Calu3 (cell line): ENCODE data around the gene BBS4. TPM values are rescaled to one million over a fixed set of nuclear protein-coding genes. Genes with fewer than 3 reads are reported as not detected.

Experiments
- BruUV-seq: library from RNA; stranded (reverse); fragments of 400-500 nt; replicated peaks from 2 replicates; lab custom pipeline; 2021; lab: Mats Ljungman, UMichigan
- CTCF ChIA-PET: fragments of 300-600 bp; sonication (Branson Sonifier 250); formaldehyde crosslinking; loops from one replicate; lab custom pipeline; 2022; ENCODE audit warnings: antibody characterized with exemption; lab: Charles Lee
- DNase-seq: peaks from one replicate; pipeline ENCODE4 v3.0.0; 2022
- H3K27ac Mint-ChIP-seq: one replicate; pipeline ENCODE4 v1.8.0; 2022; ENCODE audit warnings: mixed read lengths; ENCODE audit not compliant: unreplicated experiment
- H3K27me3 Mint-ChIP-seq: one replicate; pipeline ENCODE4 v1.8.0; 2022; ENCODE audit warnings: mixed read lengths; ENCODE audit not compliant: unreplicated experiment
- H3K36me3 Mint-ChIP-seq: one replicate; pipeline ENCODE4 v1.8.0; 2022; ENCODE audit warnings: mild to moderate bottlenecking, moderate library complexity, mixed read lengths; ENCODE audit not compliant: insufficient read depth, unreplicated experiment
- H3K4me1 Mint-ChIP-seq: one replicate; pipeline ENCODE4 v1.8.0; 2022; ENCODE audit warnings: mild to moderate bottlenecking, low read depth, mixed read lengths; ENCODE audit not compliant: unreplicated experiment
- H3K4me3 Mint-ChIP-seq: one replicate; pipeline ENCODE4 v1.8.0; 2022; ENCODE audit warnings: mild to moderate bottlenecking, low read depth, moderate library complexity, mixed read lengths; ENCODE audit not compliant: unreplicated experiment
- H3K9me3 Mint-ChIP-seq: one replicate; pipeline ENCODE4 v1.8.0; 2022; ENCODE audit warnings: low read depth, mixed read lengths; ENCODE audit not compliant: unreplicated experiment
- CTCF ChIP-seq: fragments of 200-600 bp; IDR thresholded peaks from one replicate; pipeline ENCODE4 v1.8.0; 2022; ENCODE audit warnings: antibody characterized with exemption; ENCODE audit not compliant: unreplicated experiment
- intact Hi-C: fragments of 100-400 bp; cut with micrococcal nuclease; formaldehyde crosslinking; loops from one replicate; pipeline ENCODE4 v1.10.0; 2022; ENCODE audit not compliant: unreplicated experiment
- total RNA-seq: library from RNA; stranded (reverse); gene quantifications from 2 replicates; pipeline ENCODE4 v1.2.3, GENCODE V29; 2022

Gene BBS4
- total RNA-seq, 1 experiment from 2014 or later, result 23.0 TPM

DNA sequence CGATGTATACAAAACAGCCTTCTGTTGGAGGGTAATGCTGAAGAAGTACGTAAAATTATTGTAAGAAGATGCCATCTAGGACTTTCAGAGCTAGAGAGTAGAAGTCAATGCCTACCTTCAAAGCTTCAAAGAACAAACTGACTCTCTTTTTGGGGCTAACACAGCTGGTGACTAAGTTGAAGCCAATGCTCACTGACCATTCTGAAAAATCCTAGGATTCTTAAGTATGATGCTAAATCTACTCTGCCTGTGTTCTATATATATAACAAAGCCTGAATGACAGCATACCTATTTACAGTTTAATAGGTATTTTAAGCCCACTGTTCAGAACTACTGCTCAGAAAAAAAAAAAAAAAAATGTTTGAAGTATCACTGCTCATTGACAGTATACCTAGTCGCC, 78.6 kb downstream of the BBS4 start:
- no TSS peak for BruUV-seq
- no peak for TF ChIP-seq CTCF
- no peaks in the 10 kb centered on the region for H3K4me1 Mint-ChIP-seq
- H3K27me3 Mint-ChIP-seq, result no peaks in the 10 kb centered on the region
- CTCF ChIA-PET, result no interaction called here
- peaks cover 14% of the 10 kb centered on the region for H3K36me3 Mint-ChIP-seq
- no peak overlapping the region for H3K4me3 Mint-ChIP-seq
- H3K9me3 Mint-ChIP-seq, result peaks cover 6% of the 10 kb centered on the region
- intact Hi-C loops, result no loop called here
- no peak for DNase-seq
- no peak overlapping the region for H3K27ac Mint-ChIP-seq

GRCh38 chr15:72766025-72766424, 80.0 kb downstream of the BBS4 start:
- intact Hi-C loops, result no loop called here
- Mint-ChIP-seq H3K9me3 (peaks cover 6% of the 10 kb centered on the region), H3K27me3 (no peaks in the 10 kb centered on the region), H3K36me3 (peaks cover 19% of the 10 kb centered on the region), H3K4me3 (no peak overlapping the region), H3K27ac (no peak overlapping the region), H3K4me1 (peaks cover 5% of the 10 kb centered on the region)
- TF ChIP-seq CTCF, result no peak
- no TSS peak for BruUV-seq
- DNase-seq, result no peak
- CTCF ChIA-PET, result no interaction called here

DNA sequence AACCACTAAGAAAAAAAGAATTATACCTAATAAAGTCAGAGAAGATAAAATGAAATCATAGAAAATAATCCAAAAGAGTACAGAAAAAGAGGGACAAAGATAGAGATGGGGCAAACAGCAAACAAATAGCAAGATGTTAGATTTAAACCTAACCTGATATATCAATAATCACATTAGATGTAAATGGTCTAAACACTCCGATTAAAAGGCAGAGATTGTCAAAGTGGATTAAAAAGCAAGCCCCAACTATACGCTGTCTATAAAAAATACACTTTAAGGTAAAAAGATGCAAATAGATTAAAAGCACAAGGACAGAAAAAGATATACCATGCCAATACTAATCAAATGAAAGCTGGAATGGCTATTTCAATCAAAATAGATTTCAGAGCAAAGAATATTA, 80.8 kb downstream of the BBS4 start:
- Mint-ChIP-seq H3K4me3 (no peak overlapping the region), H3K4me1 (peaks cover 9% of the 10 kb centered on the region), H3K36me3 (peaks cover 22% of the 10 kb centered on the region), H3K9me3 (peaks cover 6% of the 10 kb centered on the region), H3K27ac (no peak overlapping the region), H3K27me3 (no peaks in the 10 kb centered on the region)
- no TSS peak for BruUV-seq
- no peak for DNase-seq
- intact Hi-C loops, result no loop called here
- CTCF ChIA-PET, result no interaction called here
- TF ChIP-seq CTCF, result no peak

GRCh38 chr15:72770673-72771328, 84.8 kb downstream of the BBS4 start:
- no TSS peak for BruUV-seq
- peaks cover 22% of the 10 kb centered on the region for H3K36me3 Mint-ChIP-seq
- no peak overlapping the region for H3K27ac Mint-ChIP-seq
- CTCF ChIA-PET, result no interaction called here
- intact Hi-C loops, result no loop called here
- H3K9me3 Mint-ChIP-seq, result peaks cover 6% of the 10 kb centered on the region
- TF ChIP-seq CTCF, result no peak
- no peaks in the 10 kb centered on the region for H3K27me3 Mint-ChIP-seq
- no peak for DNase-seq
- peaks cover 9% of the 10 kb centered on the region for H3K4me1 Mint-ChIP-seq
- H3K4me3 Mint-ChIP-seq, result no peak overlapping the region
